ENCODE data around the gene SPTLC2.

DNA sequence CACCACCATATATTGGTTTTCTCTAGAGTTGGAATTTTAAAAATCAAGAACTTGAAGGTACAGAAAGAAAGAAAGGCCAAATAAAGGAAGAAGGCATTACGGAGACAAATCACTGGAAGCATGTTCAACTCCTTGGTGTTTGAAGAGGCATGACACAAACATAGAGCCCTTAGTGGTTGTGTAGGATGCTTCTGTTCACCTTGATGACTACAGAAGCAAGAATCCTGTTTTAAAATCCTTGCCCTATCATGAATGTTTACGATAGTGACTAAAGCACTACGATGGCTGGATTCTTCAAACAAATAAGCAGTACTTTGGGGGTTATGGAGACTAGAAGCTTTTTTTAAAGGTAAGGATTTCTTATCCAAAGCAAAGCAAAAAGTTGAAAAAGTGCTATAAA lies 107.6 kb downstream of the SPTLC2 start:
- TF ChIP-seq, protein P1, sequence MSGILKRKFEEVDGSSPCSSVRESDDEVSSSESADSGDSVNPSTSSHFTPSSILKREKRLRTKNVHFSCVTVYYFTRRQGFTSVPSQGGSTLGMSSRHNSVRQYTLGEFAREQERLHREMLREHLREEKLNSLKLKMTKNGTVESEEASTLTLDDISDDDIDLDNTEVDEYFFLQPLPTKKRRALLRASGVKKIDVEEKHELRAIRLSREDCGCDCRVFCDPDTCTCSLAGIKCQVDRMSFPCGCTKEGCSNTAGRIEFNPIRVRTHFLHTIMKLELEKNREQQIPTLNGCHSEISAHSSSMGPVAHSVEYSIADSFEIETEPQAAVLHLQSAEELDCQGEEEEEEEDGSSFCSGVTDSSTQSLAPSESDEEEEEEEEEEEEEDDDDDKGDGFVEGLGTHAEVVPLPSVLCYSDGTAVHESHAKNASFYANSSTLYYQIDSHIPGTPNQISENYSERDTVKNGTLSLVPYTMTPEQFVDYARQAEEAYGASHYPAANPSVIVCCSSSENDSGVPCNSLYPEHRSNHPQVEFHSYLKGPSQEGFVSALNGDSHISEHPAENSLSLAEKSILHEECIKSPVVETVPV (CRISPR knock-in tag; IDR thresholded peaks at IDR 0.05) = no peak
- no peak for TF ChIP-seq CSDC2 (CRISPR knock-in tag; IDR thresholded peaks at IDR 0.05)
